Measurements from ENCODE around the gene PMM1.
A peak's percentile ranks its signal among the peaks of the same experiment; 100 is the strongest.
"Not testable (repeated sequence)": the region's sequence is repeated elsewhere in the genome, so short reads cannot be mapped to it uniquely, and the experiment has no call there.

The PMM1 gene

GRCh38 chr22:41596776-41597634 is 7.4 kb upstream of the PMM1 start:
- peak; percentile 77 for DNase-seq (ENCODE audit: low spot score)

DNA sequence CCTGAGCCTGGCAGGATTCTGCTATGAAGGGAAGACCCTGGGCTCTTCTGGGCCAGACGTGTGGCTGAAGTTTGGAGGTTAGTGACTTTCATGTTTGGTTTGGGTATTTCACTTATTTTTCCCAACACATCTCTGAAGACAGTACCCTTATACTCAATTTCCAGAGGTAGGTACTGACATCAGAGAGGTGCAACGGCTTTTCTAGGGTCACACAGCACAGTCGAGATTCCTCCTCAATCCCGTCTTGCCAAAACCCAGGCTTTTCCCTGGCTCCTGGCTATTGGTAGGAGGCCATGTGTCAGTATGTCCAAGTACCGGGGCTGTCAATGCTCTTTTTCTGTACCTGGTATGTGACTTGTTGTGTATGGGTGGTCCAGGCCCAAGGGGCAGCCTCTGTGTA is 6.1 kb upstream of the PMM1 start:
- DNase-seq (ENCODE audit: low spot score): no peak

DNA sequence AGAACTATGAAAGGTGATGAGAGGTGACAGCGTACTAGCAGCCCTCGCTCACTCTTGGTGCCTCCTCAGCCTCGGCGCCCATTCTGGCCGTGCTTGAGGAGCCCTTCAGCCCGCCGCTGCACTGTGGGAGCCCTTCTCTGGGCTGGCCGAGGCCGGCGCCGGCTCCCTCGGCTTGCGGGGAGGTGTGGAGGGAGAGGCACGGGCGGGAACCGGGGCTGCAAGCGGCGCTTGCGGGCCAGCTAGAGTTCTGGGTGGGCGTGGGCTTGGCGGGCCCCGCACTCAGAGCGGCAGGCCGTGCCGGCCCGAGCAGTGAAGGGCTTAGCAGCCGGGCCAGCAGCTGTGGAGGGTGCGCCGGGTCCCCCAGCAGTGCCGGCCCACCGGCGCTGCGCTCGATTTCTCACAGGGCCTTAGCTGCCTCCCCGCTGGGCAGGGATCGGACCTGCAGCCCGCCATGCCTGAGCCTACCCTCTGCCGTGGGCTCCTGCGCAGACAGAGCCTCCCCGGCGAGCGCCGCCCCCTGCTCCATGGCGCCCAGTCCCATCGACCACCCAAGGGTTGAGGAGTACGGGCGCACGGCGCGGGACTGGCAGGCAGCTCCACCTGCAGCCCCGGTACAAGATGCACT is 3.8 kb upstream of the PMM1 start:
- DNase-seq (ENCODE audit: low spot score): not testable (repeated sequence)

GRCh38 chr22:41587347-41587723 is 2.3 kb downstream of the PMM1 start:
- no peak for DNase-seq (ENCODE audit: low spot score)

DNA sequence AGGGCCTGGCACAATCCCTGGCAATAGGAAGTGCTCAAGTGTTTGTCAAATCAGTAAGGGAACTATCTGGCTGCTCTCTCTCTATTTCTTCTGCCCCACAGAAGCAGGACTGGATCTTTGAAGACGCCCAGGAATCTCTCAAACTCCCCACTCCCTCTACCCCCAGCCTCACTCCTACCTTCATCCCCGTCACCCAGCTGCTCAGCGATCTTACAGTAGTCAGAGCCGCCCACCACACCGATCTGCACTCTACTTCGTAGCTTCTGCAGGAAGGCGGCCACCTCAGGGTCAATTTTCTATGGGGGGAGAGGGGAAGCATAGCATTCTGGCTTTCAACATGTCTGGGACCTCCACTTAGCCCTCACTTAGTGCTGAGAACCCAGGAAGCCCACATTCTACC is 3.7 kb downstream of the PMM1 start:
- DNase-seq (ENCODE audit: low spot score): no peak

DNA sequence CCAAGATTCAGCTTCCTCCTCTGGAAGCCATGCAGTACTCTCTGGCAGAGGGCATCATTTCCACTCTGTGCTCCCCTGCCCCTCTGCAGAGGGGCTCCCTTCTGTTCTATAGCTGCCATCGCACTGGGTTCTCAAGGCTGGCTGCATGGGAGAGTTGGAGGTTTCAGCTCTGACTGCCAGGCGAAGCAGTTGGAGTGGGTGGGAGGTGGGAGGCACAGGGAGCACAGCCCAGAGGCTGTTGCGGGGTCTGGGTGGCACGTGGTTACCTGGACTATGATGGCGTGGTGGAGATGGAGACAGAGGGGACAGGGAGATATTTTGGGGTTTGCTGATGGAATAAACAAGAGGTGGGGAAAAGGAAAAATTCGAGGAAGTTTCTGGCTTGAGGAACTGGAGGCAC is 4.8 kb downstream of the PMM1 start:
- no peak for DNase-seq (ENCODE audit: low spot score)

- no peak for DNase-seq (ENCODE audit: low spot score)
These were observed 6.9 kb downstream of the PMM1 start for GRCh38 chr22:41582694-41583093.

DNA sequence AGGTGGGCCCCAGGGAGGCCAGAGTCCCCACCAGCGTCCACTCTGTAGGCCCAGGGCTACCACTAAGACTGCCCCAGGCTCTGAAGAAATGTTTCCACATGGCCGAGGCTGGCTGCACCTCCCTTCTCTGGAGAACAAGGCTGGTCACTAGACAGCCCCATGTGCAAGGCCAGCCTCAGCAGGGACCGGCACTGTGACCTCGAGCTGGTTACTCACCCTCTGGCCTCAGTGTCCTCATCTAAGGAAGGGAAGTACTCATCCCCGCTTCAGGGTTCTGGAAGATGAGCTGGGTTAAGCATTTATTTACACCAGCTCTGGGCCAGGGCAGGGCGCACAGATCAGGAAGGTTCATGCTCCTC is 9.7 kb downstream of the PMM1 start:
- no peak for DNase-seq (ENCODE audit: low spot score)

DNA sequence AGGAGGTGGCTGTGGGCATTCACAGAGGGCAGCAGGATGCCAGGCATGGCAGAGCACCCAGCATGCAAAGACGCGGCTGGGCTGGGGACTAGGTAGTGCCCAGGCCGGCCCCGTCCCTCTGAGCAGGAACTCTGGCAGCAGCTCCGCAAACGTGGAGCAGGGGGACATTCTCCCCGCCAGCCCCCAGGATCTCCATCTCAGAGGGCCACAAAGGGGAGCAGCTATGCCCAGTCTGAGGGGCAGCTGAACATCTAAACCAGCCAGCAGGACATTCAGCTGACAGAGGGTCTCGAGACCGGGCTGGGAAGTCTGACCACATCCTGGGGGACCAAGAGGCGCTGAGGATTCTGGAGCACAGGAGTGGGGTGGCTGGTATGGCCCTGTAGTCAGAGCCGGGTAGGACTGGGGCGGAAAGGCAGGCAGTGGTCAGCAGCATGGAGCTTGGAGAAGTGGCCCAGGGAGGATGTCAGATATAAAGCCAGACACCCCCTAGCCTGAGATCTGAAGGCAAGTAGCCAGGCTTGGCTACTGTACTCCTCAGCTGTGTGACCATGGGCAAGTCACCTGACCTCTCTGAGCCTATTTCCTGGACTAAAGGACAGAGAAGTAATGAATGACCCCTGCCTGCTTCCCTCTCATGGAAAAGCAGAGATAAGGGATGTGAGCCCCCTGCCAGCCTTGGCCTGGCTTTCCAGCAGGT is 10.2 kb downstream of the PMM1 start:
- DNase-seq (ENCODE audit: low spot score): no peak

DNA sequence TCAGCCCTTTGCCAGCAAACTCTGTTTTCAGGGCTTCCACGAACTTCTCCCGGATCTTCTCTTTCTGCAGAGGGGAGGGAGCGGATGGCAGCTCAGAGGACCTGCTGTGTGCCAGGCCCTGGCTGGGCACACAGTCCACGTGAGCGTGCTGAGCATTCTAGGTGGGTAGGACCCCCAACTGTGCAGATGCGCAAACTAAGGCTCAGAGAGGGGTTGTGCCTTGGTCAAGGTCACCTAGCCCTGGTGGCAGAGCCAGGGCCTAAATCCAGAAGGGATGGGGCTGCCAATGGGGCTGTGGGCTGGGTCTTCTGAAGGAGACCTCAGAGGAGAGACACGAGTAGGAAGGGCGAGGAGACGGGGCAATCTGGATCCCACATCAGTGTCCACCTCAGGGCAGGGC is 10.8 kb downstream of the PMM1 start:
- DNase-seq (ENCODE audit: low spot score): no peak

- no peak for DNase-seq (ENCODE audit: low spot score)
These were observed 11.5 kb downstream of the PMM1 start for GRCh38 chr22:41578114-41578513.

DNA sequence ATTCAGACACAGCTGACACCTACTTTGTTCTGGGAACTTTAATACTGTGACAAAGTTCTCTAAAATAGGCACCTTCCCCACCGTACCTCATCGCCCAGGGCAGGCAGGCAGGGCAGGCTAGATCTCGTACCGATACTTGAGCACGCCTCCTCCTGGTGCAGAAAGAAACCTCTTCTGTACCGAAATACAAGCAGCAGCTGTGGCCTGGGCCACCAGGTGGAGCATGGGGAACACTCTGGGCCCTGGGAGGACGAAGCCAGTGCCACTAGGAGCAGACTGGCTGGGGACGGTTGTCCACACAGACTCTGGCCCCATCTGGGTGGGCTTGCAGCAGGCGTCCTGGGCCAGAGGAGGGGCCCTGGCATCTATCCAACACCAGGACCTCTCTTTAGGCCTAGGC is 12.8 kb downstream of the PMM1 start:
- peak; percentile 84 for DNase-seq (ENCODE audit: low spot score)

GRCh38 chr22:41575533-41575932 is 14.1 kb downstream of the PMM1 start:
- DNase-seq (ENCODE audit: low spot score): no peak

- peak; percentile 63 for DNase-seq (ENCODE audit: low spot score)
These were observed 14.7 kb downstream of the PMM1 start for GRCh38 chr22:41574847-41575381.

- DNase-seq (ENCODE audit: low spot score): no peak
These were observed 16.0 kb downstream of the PMM1 start for GRCh38 chr22:41573677-41574076.

GRCh38 chr22:41572305-41572704 is 17.3 kb downstream of the PMM1 start:
- not testable (repeated sequence) for DNase-seq (ENCODE audit: low spot score)

DNA sequence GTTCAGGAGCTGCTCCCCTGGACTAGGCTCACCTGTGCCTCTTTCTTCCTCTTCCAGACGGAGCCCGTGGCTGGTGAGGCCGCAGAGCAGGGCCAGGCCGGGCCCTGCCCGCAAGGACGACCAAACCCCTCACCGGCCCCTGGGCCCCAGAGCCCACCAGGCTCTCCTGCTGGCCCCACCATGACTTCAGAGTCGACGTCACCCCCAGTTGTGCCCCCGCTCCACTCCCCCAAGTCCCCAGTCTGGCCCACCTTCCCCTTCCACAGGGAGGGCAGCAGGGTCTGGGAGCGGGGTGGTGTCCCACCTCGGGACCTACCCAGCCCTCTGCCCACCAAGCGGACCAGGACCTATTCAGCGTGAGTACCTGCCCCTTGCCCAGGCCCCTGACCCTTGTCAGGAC is 17.9 kb downstream of the PMM1 start:
- DNase-seq (ENCODE audit: low spot score): no peak

GRCh38 chr22:41570221-41570620 is 19.4 kb downstream of the PMM1 start:
- DNase-seq (ENCODE audit: low spot score): no peak

GRCh38 chr22:41568811-41569210 is 20.8 kb downstream of the PMM1 start:
- no peak for DNase-seq (ENCODE audit: low spot score)

GRCh38 chr22:41567512-41567768 is 22.2 kb downstream of the PMM1 start:
- no peak for DNase-seq (ENCODE audit: low spot score)

GRCh38 chr22:41565403-41566054 is 24.1 kb downstream of the PMM1 start:
- DNase-seq (ENCODE audit: low spot score): peak; percentile 90

DNA sequence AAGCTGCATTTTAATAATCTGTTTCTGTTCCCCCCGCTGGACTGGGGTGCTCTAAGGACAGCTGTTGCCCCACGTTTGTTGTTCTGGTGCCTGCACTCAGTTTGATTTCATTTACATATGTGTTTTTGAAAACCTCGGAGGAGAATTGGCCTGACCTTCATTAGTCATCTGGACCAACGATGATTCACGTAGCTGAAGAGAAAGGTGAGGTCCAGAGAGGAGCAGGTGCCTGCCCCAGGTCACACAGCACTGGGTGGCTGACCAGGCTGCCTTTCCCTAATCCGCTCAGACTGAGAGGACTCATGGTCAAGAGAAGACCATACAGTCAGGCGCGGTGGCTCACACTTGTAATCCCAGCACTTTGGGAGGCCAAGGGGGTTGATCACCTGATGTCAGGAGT is 25.1 kb downstream of the PMM1 start:
- DNase-seq (ENCODE audit: low spot score): no peak
